Endothelial cell of umbilical vein (primary cell): ENCODE measurements around the gene PLEKHM2. TPM values are rescaled to one million over a fixed set of nuclear protein-coding genes. Genes with fewer than 3 reads are reported as not detected.

Experiments
- BruUV-seq: library from RNA; stranded (reverse); fragments of 400-500 nt; replicated peaks from 2 replicates; lab custom pipeline; 2021; lab: Mats Ljungman, UMichigan
- CTCF ChIA-PET: fragments of 300-600, 350-600 bp; sonication (Branson Sonifier 250); formaldehyde crosslinking; loops from one replicate; lab custom pipeline; 2021; ENCODE audit warnings: antibody characterized with exemption, inconsistent platforms; lab: Charles Lee
- POLR2A ChIA-PET: fragments of 300-600, 350-600 bp; sonication (Branson Sonifier 250); formaldehyde crosslinking; loops from one replicate; lab custom pipeline; 2021; ENCODE audit warnings: antibody characterized with exemption, inconsistent platforms; lab: Charles Lee
- DNase-seq: peaks from one replicate; pipeline ENCODE4 v3.0.0-alpha.2; 2011; ENCODE audit warnings: low read depth, low spot score
- FAIRE-seq: peaks from 2 replicates; lab custom pipeline; 2011; peaks lifted over from hg19 to GRCh38; lab: Jason Lieb, UNC
- H2AFZ ChIP-seq: 2 replicates; pipeline ENCODE4 v1.6.0; 2012; ENCODE audit warnings: low read depth, low read length, control low read depth, inconsistent platforms
- H3K27ac ChIP-seq: 2 replicates; pipeline ENCODE4 v1.5.1; 2011; ENCODE audit warnings: low read depth, mild to moderate bottlenecking, control low read depth, low read length, moderate library complexity; ENCODE audit not compliant: insufficient read depth
- H3K27me3 ChIP-seq, 2 experiments: 2 replicates each; pipeline versions ENCODE4 v1.6.0 to v1.6.1; 2011; ENCODE audit warnings: low read length in 2 of 2, mixed read lengths in 1 of 2; ENCODE audit not compliant: control insufficient read depth in 2 of 2, insufficient read depth in 2 of 2
- H3K36me3 ChIP-seq, 2 experiments: 2 replicates in 1 of 2; 3 replicates in 1 of 2; pipeline ENCODE4 v1.5.1; 2011; ENCODE audit warnings: low read length in 2 of 2, mild to moderate bottlenecking in 1 of 2, moderate library complexity in 1 of 2; ENCODE audit not compliant: control insufficient read depth in 2 of 2, insufficient read depth in 2 of 2; ENCODE audit errors: extremely low read depth in 1 of 2
- H3K4me1 ChIP-seq: 3 replicates; pipeline ENCODE4 v1.5.1; 2011; ENCODE audit warnings: mild to moderate bottlenecking, low read length; ENCODE audit not compliant: control insufficient read depth, insufficient read depth; ENCODE audit errors: extremely low read depth
- H3K4me2 ChIP-seq: 2 replicates; pipeline ENCODE4 v1.6.1; 2011; ENCODE audit warnings: low read length, control low read depth, mixed read lengths; ENCODE audit not compliant: insufficient read depth
- H3K4me3 ChIP-seq, 3 experiments: fragments of 200-600 bp in 1 of 3; sonication (generic), shearing (Covaris generic) in 1 of 3; replicated peaks in 1 of 3; 2 replicates each; pipeline ENCODE4 v1.5.1; 2011 to 2016; ENCODE audit warnings: control low read depth in 3 of 3, low read length in 3 of 3, mild to moderate bottlenecking in 2 of 3, inconsistent platforms in 1 of 3, low read depth in 1 of 3, moderate library complexity in 1 of 3; ENCODE audit not compliant: insufficient read depth in 1 of 3
- H3K79me2 ChIP-seq: 2 replicates; pipeline ENCODE4 v1.6.0; 2012; ENCODE audit warnings: low read length, inconsistent platforms; ENCODE audit not compliant: control insufficient read depth, insufficient read depth
- H3K9ac ChIP-seq: replicated peaks from 2 replicates; pipeline ENCODE3; 2011; ENCODE audit warnings: low read length, control low read depth; ENCODE audit not compliant: insufficient read depth; ENCODE audit errors: extremely low read depth
- H3K9me1 ChIP-seq: replicated peaks from 3 replicates; pipeline ENCODE4 v1.6.0; 2011; ENCODE audit warnings: mild to moderate bottlenecking, low read length; ENCODE audit not compliant: control insufficient read depth, insufficient read depth; ENCODE audit errors: extremely low read depth
- H3K9me3 ChIP-seq: replicated peaks from 2 replicates; pipeline ENCODE4 v1.5.1; 2012; ENCODE audit warnings: low read length, inconsistent platforms; ENCODE audit not compliant: control insufficient read depth, insufficient read depth
- H4K20me1 ChIP-seq: replicated peaks from 2 replicates; pipeline ENCODE3; 2011; ENCODE audit warnings: mild to moderate bottlenecking, low read length; ENCODE audit not compliant: control insufficient read depth, insufficient read depth; ENCODE audit errors: extremely low read depth
- CTCF ChIP-seq, 2 donors: IDR thresholded peaks; 1 replicate in 1 of 2; 2 replicates in 1 of 2; pipeline ENCODE4 v1.5.1; 2011; ENCODE audit warnings: low read length in 2 of 2, mild to moderate bottlenecking in 2 of 2, moderate library complexity in 2 of 2, control low read depth in 1 of 2, inconsistent platforms in 1 of 2, low read depth in 1 of 2; ENCODE audit not compliant: insufficient read depth in 1 of 2; ENCODE audit errors: extremely low read depth in 1 of 2
- EZH2 ChIP-seq: IDR thresholded peaks from 2 replicates; pipeline ENCODE4 v1.6.1; 2012; ENCODE audit warnings: borderline replicate concordance, low read depth, mild to moderate bottlenecking, moderate library complexity, low read length, inconsistent platforms; ENCODE audit not compliant: severe bottlenecking
- FOS ChIP-seq: IDR thresholded peaks from 2 replicates; pipeline ENCODE4 v1.6.1; 2011; ENCODE audit warnings: mild to moderate bottlenecking, low read length, moderate library complexity, borderline replicate concordance; ENCODE audit not compliant: insufficient read depth
- GATA2 ChIP-seq: IDR thresholded peaks from 2 replicates; pipeline ENCODE4 v1.7.0; 2011; ENCODE audit warnings: low read depth, mild to moderate bottlenecking, moderate library complexity, mixed read lengths, low read length; ENCODE audit not compliant: insufficient read length, insufficient read depth
- JUN ChIP-seq: IDR thresholded peaks from 2 replicates; pipeline ENCODE4 v1.6.1; 2011; ENCODE audit warnings: borderline replicate concordance, low read depth; ENCODE audit not compliant: insufficient read length, insufficient read depth
- MAX ChIP-seq: IDR thresholded peaks from 2 replicates; pipeline ENCODE4 v1.6.1; 2011; ENCODE audit not compliant: insufficient read depth, insufficient read length
- MYC ChIP-seq: IDR thresholded peaks from one replicate; pipeline ENCODE4 v1.6.1; 2011; ENCODE audit warnings: mild to moderate bottlenecking, low read depth, low read length
- POLR2A ChIP-seq: IDR thresholded peaks from 2 replicates; pipeline ENCODE4 v1.6.1; 2012; ENCODE audit warnings: low read depth, mild to moderate bottlenecking, control low read depth, low read length
- POLR2AphosphoS5 ChIP-seq: IDR thresholded peaks from 2 replicates; pipeline ENCODE4 v1.6.1; 2012; ENCODE audit warnings: low read depth, mild to moderate bottlenecking, control low read depth, low read length, moderate library complexity; ENCODE audit not compliant: insufficient read depth
- dilution Hi-C: fragments of 300-500 bp; cut with MboI; formaldehyde crosslinking; loops from one replicate; pipeline ENCODE4 v1.15.0; 2019; ENCODE audit warnings: low sequenced_read_pairs; ENCODE audit not compliant: extremely low pct_ligation_motif_present
- intact Hi-C: fragments of 100-400 bp; cut with micrococcal nuclease; formaldehyde crosslinking; loops from one replicate; pipeline ENCODE4 v1.10.0; 2022
- polyA plus RNA-seq, 4 experiments: library from polyadenylated mRNA; depleted of rRNA in 3 of 4; stranded (reverse) in 3 of 4; unstranded in 1 of 4; fragments of >200 nt; gene quantifications; 2 replicates each; pipeline versions ENCODE4 v1.2.1 to v1.2.3, GENCODE V29; 2011 to 2012; ENCODE audit warnings: missing spikeins in 1 of 4
- total RNA-seq: library from RNA; stranded (reverse); gene quantifications from 2 replicates; pipeline ENCODE4 v1.2.3, GENCODE V29; 2021

Gene PLEKHM2
- total and polyA plus RNA-seq, 2 donors (not counting 3 experiments of a cell fraction or from before 2014, with no cell fraction given) = 60.6 to 67.5 TPM

- dilution Hi-C loops = no loop called here
Observed at GRCh38 chr1:15768388-15768787, 84.3 kb downstream of the PLEKHM2 start.

More at GRCh38 chr1:15768388-15768787, 84.3 kb downstream of the PLEKHM2 start:
- peaks cover 69% of the 10 kb centered on the region for H3K79me2 ChIP-seq
- FAIRE-seq = no peak
- peaks cover 20% of the 10 kb centered on the region for H3K4me1 ChIP-seq
- H3K9ac ChIP-seq = no peak overlapping the region
- BruUV-seq = no TSS peak
- no peaks in the 10 kb centered on the region for H3K27me3 ChIP-seq
- no peak overlapping the region for H3K27ac ChIP-seq
- no peaks in the 10 kb centered on the region for H3K9me1 ChIP-seq
- no peaks in the 10 kb centered on the region for H4K20me1 ChIP-seq
- H3K4me2 ChIP-seq = no peak overlapping the region
- intact Hi-C loops = no loop called here
- H3K36me3 ChIP-seq = peaks cover 43 to 63% of the 10 kb centered on the region in 2 experiments
- TF ChIP-seq JUN (no peak), POLR2A (no peak), FOS (no peak), EZH2 (no peak), POLR2AphosphoS5 (no peak), MAX (no peak), CTCF (IDR thresholded peaks at IDR 0.05; ENCODE audit: extremely low read depth in 1 of 2, insufficient read depth in 1 of 2, low read depth in 1 of 2, low read length in 2 of 2) (no peak), GATA2 (no peak), MYC (no peak)
- no peak overlapping the region for H3K4me3 ChIP-seq
- ChIA-PET CTCF (no interaction called here), POLR2A (no interaction called here)
- H3K9me3 ChIP-seq = no peaks in the 10 kb centered on the region
- no peak overlapping the region for H2AFZ ChIP-seq
- DNase-seq = no peak
